ENCODE measurements around the gene SYNM. TPM values are rescaled to one million over a fixed set of nuclear protein-coding genes. Genes with fewer than 3 reads are reported as not detected.
"Not testable (repeated sequence)": the region's sequence is repeated elsewhere in the genome, so short reads cannot be mapped to it uniquely, and the experiment has no call there.

Gene SYNM
- total RNA-seq, 2 experiments from 2014 or later = 0.11 TPM

DNA sequence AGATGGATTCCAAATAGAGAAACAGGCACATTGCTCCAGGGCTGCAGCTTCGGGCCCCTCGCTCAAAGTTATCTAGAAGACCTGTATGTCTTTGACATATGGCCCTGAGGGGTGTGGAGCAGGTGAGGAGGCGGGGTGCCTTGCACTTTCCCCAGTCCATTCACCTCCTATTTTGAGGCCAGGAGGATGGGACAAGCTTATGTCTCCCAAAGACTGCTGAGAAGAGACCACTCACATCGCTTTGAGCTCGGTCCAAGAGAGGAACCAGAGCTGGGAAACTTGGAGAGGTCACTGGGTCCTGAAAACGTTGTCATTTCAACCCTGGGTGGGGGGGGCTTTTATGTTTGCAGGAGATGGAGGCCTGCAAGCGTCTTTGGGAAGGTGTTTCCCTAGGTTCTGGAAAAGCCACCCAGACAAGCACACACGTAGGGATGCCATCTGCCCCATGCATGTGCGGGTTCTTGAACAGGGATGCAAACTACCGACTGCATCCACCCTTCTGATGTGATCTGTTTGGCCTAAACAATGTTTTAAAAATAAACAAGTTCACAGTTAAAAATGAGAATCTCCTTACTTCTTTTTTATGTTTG is 33.7 kb upstream of the SYNM start:
- H3K36me3 ChIP-seq (ENCODE audit: insufficient read depth, low read length) = no peaks in the 10 kb centered on the region
- Mint-ChIP-seq H3K27ac (no peak overlapping the region), H3K4me3 (no peak overlapping the region), H3K9me3 (no peaks in the 10 kb centered on the region), H3K27me3 (no peaks in the 10 kb centered on the region), H3K36me3 (ENCODE audit: low read depth) (no peaks in the 10 kb centered on the region), H3K4me1 (ENCODE audit: low read depth) (peaks cover under 1% of the 10 kb centered on the region)
- TF ChIP-seq, protein P1, sequence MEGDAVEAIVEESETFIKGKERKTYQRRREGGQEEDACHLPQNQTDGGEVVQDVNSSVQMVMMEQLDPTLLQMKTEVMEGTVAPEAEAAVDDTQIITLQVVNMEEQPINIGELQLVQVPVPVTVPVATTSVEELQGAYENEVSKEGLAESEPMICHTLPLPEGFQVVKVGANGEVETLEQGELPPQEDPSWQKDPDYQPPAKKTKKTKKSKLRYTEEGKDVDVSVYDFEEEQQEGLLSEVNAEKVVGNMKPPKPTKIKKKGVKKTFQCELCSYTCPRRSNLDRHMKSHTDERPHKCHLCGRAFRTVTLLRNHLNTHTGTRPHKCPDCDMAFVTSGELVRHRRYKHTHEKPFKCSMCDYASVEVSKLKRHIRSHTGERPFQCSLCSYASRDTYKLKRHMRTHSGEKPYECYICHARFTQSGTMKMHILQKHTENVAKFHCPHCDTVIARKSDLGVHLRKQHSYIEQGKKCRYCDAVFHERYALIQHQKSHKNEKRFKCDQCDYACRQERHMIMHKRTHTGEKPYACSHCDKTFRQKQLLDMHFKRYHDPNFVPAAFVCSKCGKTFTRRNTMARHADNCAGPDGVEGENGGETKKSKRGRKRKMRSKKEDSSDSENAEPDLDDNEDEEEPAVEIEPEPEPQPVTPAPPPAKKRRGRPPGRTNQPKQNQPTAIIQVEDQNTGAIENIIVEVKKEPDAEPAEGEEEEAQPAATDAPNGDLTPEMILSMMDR (IDR thresholded peaks at IDR 0.05) = no peak
- no peak overlapping the region for H3K27ac ChIP-seq (ENCODE audit: low read depth in 1 of 2, low read length in 2 of 2)
- H3K27me3 ChIP-seq (ENCODE audit: control insufficient read depth in 1 of 2, insufficient read depth in 2 of 2, low read length in 2 of 2) = no peaks in the 10 kb centered on the region
- intact Hi-C loops (cut with DNase I, micrococcal nuclease) = loop anchor here in 1 of 2 experiments (10.0 kb wide), 2 partner anchors 476 to 756 kb away; no protein-coding TSS in a partner anchor
- POLR2A ChIA-PET = no interaction called here
- DNase-seq (no peak), ATAC-seq (ENCODE audit: poor library complexity) (no peak)
- CTCF ChIA-PET = no interaction called here
- H3K4me3 ChIP-seq (ENCODE audit: low read length) = no peak overlapping the region
- no peaks in the 10 kb centered on the region for H3K4me1 ChIP-seq (ENCODE audit: insufficient read depth, low read length)
- H3K9me3 ChIP-seq (ENCODE audit: control insufficient read depth in 1 of 2, insufficient read depth in 1 of 2, low read length in 2 of 2) = no peaks in the 10 kb centered on the region

DNA sequence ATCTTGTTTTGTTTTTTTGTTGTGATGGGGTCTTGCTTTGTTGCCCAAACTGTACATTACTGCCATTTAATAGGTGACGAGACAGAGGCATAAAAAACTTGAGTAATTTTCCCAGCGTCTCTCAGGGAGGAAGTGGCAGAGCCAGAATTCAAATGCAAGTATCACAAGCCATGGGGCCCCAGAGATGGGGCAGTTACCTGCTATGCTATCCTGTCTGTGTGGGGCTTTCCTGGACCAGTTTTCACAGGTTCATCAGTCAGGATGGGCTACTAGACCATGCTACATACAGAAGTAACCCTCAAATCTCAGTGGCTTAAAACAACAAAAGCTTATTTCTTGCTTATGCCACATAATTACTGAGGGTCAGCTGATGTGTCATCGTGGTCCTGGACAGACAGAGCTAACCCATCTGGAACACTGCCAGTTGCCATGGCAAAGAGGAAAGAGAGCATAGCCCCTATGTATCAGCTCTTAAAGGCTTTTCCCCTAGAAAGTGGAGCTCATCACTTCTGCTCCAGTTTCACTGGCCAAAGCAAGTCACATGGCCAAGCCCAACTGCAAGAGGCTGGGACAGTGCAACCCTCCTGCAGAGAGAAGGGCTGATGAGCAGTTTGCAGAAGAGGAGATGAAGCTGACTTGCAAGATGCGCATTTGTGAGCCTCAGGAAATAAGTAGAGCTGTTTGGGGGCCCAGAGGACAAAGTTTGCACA is 31.7 kb upstream of the SYNM start:
- no peak for DNase-seq
- H3K27ac Mint-ChIP-seq = no peak overlapping the region
- POLR2A ChIA-PET = no interaction called here

DNA sequence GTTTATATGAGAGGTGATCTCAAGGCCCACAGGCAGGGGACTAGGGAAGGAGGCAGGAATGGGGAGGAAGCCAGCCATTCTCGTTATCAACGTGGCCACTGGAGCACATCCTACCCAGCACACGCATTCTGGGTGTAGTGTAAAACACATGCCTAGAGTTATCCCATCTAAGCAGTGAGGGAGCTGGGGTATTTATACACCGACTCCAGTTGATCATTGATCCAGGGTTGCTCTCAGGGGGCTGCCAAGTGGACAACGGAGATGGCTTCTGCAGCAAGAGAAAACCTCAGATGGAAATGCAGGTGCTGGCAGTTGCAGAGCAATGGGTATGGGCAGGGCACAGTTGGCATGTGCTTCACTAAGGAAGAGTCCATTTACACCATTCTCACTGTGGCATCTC is 30.4 kb upstream of the SYNM start:
- CTCF ChIA-PET = no interaction called here
- H3K4me3 Mint-ChIP-seq = no peak overlapping the region
- no peak overlapping the region for H3K27ac Mint-ChIP-seq
- Histone ChIP-seq H3K36me3 (ENCODE audit: insufficient read depth, low read length) (no peaks in the 10 kb centered on the region), H3K9me3 (ENCODE audit: control insufficient read depth in 1 of 2, insufficient read depth in 1 of 2, low read length in 2 of 2) (no peaks in the 10 kb centered on the region), H3K27ac (ENCODE audit: low read depth in 1 of 2, low read length in 2 of 2) (no peak overlapping the region), H3K27me3 (ENCODE audit: control insufficient read depth in 1 of 2, insufficient read depth in 2 of 2, low read length in 2 of 2) (no peaks in the 10 kb centered on the region), H3K4me3 (ENCODE audit: low read length) (no peak overlapping the region), H3K4me1 (ENCODE audit: insufficient read depth, low read length) (peaks cover 4% of the 10 kb centered on the region)
- peaks cover 6% of the 10 kb centered on the region for H3K4me1 Mint-ChIP-seq (ENCODE audit: low read depth)
- DNase-seq (no peak), ATAC-seq (ENCODE audit: poor library complexity) (no peak)
- H3K9me3 Mint-ChIP-seq = no peaks in the 10 kb centered on the region
- peaks cover 4% of the 10 kb centered on the region for H3K27me3 Mint-ChIP-seq
- H3K36me3 Mint-ChIP-seq (ENCODE audit: low read depth) = no peaks in the 10 kb centered on the region
- intact Hi-C loops (cut with DNase I, micrococcal nuclease) = loop anchor here in 1 of 2 experiments (10.0 kb wide), 2 partner anchors 480 to 760 kb away; no protein-coding TSS in a partner anchor
- TF ChIP-seq, protein P1 (IDR thresholded peaks at IDR 0.05) = no peak
- POLR2A ChIA-PET = no interaction called here

More for the DNA sequence above, 31.7 kb upstream of the SYNM start:
- Histone ChIP-seq H3K27me3 (ENCODE audit: control insufficient read depth in 1 of 2, insufficient read depth in 2 of 2, low read length in 2 of 2) (no peaks in the 10 kb centered on the region), H3K4me3 (ENCODE audit: low read length) (no peak overlapping the region), H3K36me3 (ENCODE audit: insufficient read depth, low read length) (no peaks in the 10 kb centered on the region), H3K4me1 (ENCODE audit: insufficient read depth, low read length) (peaks cover 4% of the 10 kb centered on the region), H3K27ac (ENCODE audit: low read depth in 1 of 2, low read length in 2 of 2) (no peak overlapping the region), H3K9me3 (ENCODE audit: control insufficient read depth in 1 of 2, insufficient read depth in 1 of 2, low read length in 2 of 2) (no peaks in the 10 kb centered on the region)
- Mint-ChIP-seq H3K36me3 (ENCODE audit: low read depth) (no peaks in the 10 kb centered on the region), H3K4me1 (ENCODE audit: low read depth) (peaks cover 6% of the 10 kb centered on the region), H3K4me3 (no peak overlapping the region), H3K27me3 (no peaks in the 10 kb centered on the region), H3K9me3 (no peaks in the 10 kb centered on the region)
- TF ChIP-seq, protein P1 (IDR thresholded peaks at IDR 0.05) = no peak
- CTCF ChIA-PET = interaction anchor here (0.8 to 1.0 kb wide), 2 partner anchors 12 to 14 kb away, joined by 3 to 5 read pairs; no protein-coding TSS in a partner anchor
- intact Hi-C loops (cut with DNase I, micrococcal nuclease) = loop anchor here in 1 of 2 experiments (10.0 kb wide), 2 partner anchors 478 to 758 kb away; no protein-coding TSS in a partner anchor
- no peak for ATAC-seq (ENCODE audit: poor library complexity)

DNA sequence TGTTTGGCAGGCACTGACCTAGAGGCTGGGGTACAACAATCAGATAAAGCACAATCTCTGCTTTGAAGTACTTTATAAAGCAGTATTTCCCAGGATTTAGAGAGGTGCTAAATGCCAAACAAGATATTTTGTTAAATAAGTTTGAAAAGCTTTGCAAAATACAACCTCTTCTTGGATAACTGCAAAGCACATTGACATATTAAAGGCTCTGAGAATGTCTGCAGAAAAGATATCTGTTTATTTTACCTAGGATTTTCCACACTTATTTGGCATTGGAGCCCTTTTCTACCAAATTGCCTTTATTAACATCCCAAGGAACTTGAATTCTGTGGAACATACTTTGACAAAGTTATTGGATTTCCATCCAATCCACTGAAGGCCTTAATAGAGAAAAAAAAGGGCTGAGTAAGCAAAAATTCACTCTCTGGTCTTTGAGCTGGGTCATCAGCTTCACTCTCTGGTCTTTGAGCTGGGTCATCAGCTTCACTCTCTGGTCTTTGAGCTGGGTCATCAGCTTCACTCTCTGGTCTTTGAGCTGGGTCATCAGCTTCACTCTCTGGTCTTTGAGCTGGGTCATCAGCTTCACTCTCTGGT is 29.7 kb upstream of the SYNM start:
- DNase-seq; ATAC-seq (ENCODE audit: poor library complexity); H3K27me3 Mint-ChIP-seq; H3K36me3 Mint-ChIP-seq (ENCODE audit: low read depth); H3K4me3 ChIP-seq (ENCODE audit: low read length); H3K27ac Mint-ChIP-seq; H3K9me3 Mint-ChIP-seq; H3K36me3 ChIP-seq (ENCODE audit: insufficient read depth, low read length); H3K4me1 ChIP-seq (ENCODE audit: insufficient read depth, low read length); H3K4me3 Mint-ChIP-seq; POLR2A ChIA-PET; H3K27me3 ChIP-seq (ENCODE audit: control insufficient read depth in 1 of 2, insufficient read depth in 2 of 2, low read length in 2 of 2); H3K27ac ChIP-seq (ENCODE audit: low read depth in 1 of 2, low read length in 2 of 2); H3K4me1 Mint-ChIP-seq (ENCODE audit: low read depth); H3K9me3 ChIP-seq (ENCODE audit: control insufficient read depth in 1 of 2, insufficient read depth in 1 of 2, low read length in 2 of 2): not testable (repeated sequence)
- intact Hi-C loops (cut with DNase I, micrococcal nuclease) = loop anchor here (5.0 to 10.0 kb wide), 3 partner anchors 298 to 760 kb away; no protein-coding TSS in a partner anchor
- CTCF ChIA-PET = interaction anchor here (2.0 kb wide), 1 partner anchor 17 kb away, joined by 24 read pairs; no protein-coding TSS in a partner anchor
